Measurements from ENCODE around the gene C10orf62.

- TF ChIP-seq, protein P1, sequence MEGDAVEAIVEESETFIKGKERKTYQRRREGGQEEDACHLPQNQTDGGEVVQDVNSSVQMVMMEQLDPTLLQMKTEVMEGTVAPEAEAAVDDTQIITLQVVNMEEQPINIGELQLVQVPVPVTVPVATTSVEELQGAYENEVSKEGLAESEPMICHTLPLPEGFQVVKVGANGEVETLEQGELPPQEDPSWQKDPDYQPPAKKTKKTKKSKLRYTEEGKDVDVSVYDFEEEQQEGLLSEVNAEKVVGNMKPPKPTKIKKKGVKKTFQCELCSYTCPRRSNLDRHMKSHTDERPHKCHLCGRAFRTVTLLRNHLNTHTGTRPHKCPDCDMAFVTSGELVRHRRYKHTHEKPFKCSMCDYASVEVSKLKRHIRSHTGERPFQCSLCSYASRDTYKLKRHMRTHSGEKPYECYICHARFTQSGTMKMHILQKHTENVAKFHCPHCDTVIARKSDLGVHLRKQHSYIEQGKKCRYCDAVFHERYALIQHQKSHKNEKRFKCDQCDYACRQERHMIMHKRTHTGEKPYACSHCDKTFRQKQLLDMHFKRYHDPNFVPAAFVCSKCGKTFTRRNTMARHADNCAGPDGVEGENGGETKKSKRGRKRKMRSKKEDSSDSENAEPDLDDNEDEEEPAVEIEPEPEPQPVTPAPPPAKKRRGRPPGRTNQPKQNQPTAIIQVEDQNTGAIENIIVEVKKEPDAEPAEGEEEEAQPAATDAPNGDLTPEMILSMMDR (IDR thresholded peaks at IDR 0.05): no peak
- no peak for TF ChIP-seq POLR2A (IDR thresholded peaks at IDR 0.05)
Observed at GRCh38 chr10:97589479-97589878, at the start of gene C10orf62.

Measured in adrenal gland (tissue), 5 donors.